ENCODE data around the gene GNE. TPM values are rescaled to one million over a fixed set of nuclear protein-coding genes. Genes with fewer than 3 reads are reported as not detected.
A peak's percentile ranks its signal among the peaks of the same experiment; 100 is the strongest.

GNE gene
- total RNA-seq, 1 experiment from 2014 or later, result 20.6 TPM

- Histone ChIP-seq H3K27ac (ENCODE audit: low read depth, low read length, poor library complexity, severe bottlenecking) (no peak overlapping the region), H3K36me3 (ENCODE audit: insufficient read depth, low read length, poor library complexity, severe bottlenecking) (peaks cover 77% of the 10 kb centered on the region), H3K4me1 (ENCODE audit: insufficient read depth, low read length, poor library complexity, severe bottlenecking) (peaks cover 14% of the 10 kb centered on the region), H3K9me3 (ENCODE audit: low read depth, low read length, poor library complexity, severe bottlenecking) (no peaks in the 10 kb centered on the region), H3K4me3 (ENCODE audit: low read depth, low read length, poor library complexity, severe bottlenecking) (no peak overlapping the region), H3K27me3 (replicated peaks; ENCODE audit: insufficient read depth, low read depth, low read length, poor library complexity) (no peaks in the 10 kb centered on the region)
- DNase-seq (ENCODE audit: low spot score), result no peak
- intact Hi-C loops (cut with micrococcal nuclease; ENCODE audit: unreplicated experiment), result no loop called here
- POLR2A ChIA-PET (ENCODE audit: low non-redundant PET), result no interaction called here
- TF ChIP-seq CTCF (conservative IDR thresholded peaks at IDR 0.05; ENCODE audit: low read depth, low read length), result no peak
- TF ChIP-seq EZH2 (IDR thresholded peaks at IDR 0.05; ENCODE audit: borderline replicate concordance, low read depth, low read length, poor library complexity, severe bottlenecking), result no peak
- CTCF ChIA-PET, result no interaction called here
- no TSS peak for BruUV-seq (replicated peaks)
These were observed 46.7 kb downstream of the GNE start for GRCh38 chr9:36211510-36211909.

- BruUV-seq (replicated peaks), result no TSS peak
- H3K9me3 ChIP-seq (ENCODE audit: low read depth, low read length, poor library complexity, severe bottlenecking), result no peaks in the 10 kb centered on the region
- no peaks in the 10 kb centered on the region for H3K27me3 ChIP-seq (replicated peaks; ENCODE audit: insufficient read depth, low read depth, low read length, poor library complexity)
- TF ChIP-seq CTCF (conservative IDR thresholded peaks at IDR 0.05; ENCODE audit: low read depth, low read length), result no peak
- TF ChIP-seq EZH2 (IDR thresholded peaks at IDR 0.05; ENCODE audit: borderline replicate concordance, low read depth, low read length, poor library complexity, severe bottlenecking), result no peak
- intact Hi-C loops (cut with micrococcal nuclease; ENCODE audit: unreplicated experiment), result no loop called here
- peaks cover 14% of the 10 kb centered on the region for H3K4me1 ChIP-seq (ENCODE audit: insufficient read depth, low read length, poor library complexity, severe bottlenecking)
- peaks cover 80% of the 10 kb centered on the region for H3K36me3 ChIP-seq (ENCODE audit: insufficient read depth, low read length, poor library complexity, severe bottlenecking)
- H3K27ac ChIP-seq (ENCODE audit: low read depth, low read length, poor library complexity, severe bottlenecking), result no peak overlapping the region
- H3K4me3 ChIP-seq (ENCODE audit: low read depth, low read length, poor library complexity, severe bottlenecking), result no peak overlapping the region
- CTCF ChIA-PET, result no interaction called here
- DNase-seq (ENCODE audit: low spot score), result no peak
- POLR2A ChIA-PET (ENCODE audit: low non-redundant PET), result no interaction called here
These were observed 47.5 kb downstream of the GNE start for GRCh38 chr9:36210722-36211121.

- Histone ChIP-seq H3K9me3 (ENCODE audit: low read depth, low read length, poor library complexity, severe bottlenecking) (no peaks in the 10 kb centered on the region), H3K27ac (ENCODE audit: low read depth, low read length, poor library complexity, severe bottlenecking) (peak overlapping the region; percentile 53), H3K4me3 (ENCODE audit: low read depth, low read length, poor library complexity, severe bottlenecking) (no peak overlapping the region), H3K27me3 (replicated peaks; ENCODE audit: insufficient read depth, low read depth, low read length, poor library complexity) (no peaks in the 10 kb centered on the region), H3K36me3 (ENCODE audit: insufficient read depth, low read length, poor library complexity, severe bottlenecking) (peaks cover 81% of the 10 kb centered on the region), H3K4me1 (ENCODE audit: insufficient read depth, low read length, poor library complexity, severe bottlenecking) (peaks cover 14% of the 10 kb centered on the region)
- TF ChIP-seq EZH2 (IDR thresholded peaks at IDR 0.05; ENCODE audit: borderline replicate concordance, low read depth, low read length, poor library complexity, severe bottlenecking) (no peak), CTCF (conservative IDR thresholded peaks at IDR 0.05; ENCODE audit: low read depth, low read length) (no peak)
- intact Hi-C loops (cut with micrococcal nuclease; ENCODE audit: unreplicated experiment), result no loop called here
- DNase-seq (ENCODE audit: low spot score), result no peak
- POLR2A ChIA-PET (ENCODE audit: low non-redundant PET), result interaction anchor here (0.6 kb wide), 1 partner anchor 18 kb away, joined by 4 read pairs; no protein-coding TSS in a partner anchor
- BruUV-seq (replicated peaks), result no TSS peak
- CTCF ChIA-PET, result no interaction called here
These were observed 49.6 kb downstream of the GNE start for GRCh38 chr9:36208521-36209253.

Measured in A673 (cell line).